ENCODE measurements around the gene CCL26. TPM values are rescaled to one million over a fixed set of nuclear protein-coding genes. Genes with fewer than 3 reads are reported as not detected.
"Not testable (repeated sequence)": the region's sequence is repeated elsewhere in the genome, so short reads cannot be mapped to it uniquely, and the experiment has no call there.

CCL26 gene
- total RNA-seq, 1 donor from 2014 or later: 0.59 TPM

GRCh38 chr7:75725306-75725705 lies 46.7 kb downstream of the CCL26 start:
- H3K4me3 Mint-ChIP-seq (ENCODE audit: unreplicated experiment): no peak overlapping the region
- TF ChIP-seq, protein P1, sequence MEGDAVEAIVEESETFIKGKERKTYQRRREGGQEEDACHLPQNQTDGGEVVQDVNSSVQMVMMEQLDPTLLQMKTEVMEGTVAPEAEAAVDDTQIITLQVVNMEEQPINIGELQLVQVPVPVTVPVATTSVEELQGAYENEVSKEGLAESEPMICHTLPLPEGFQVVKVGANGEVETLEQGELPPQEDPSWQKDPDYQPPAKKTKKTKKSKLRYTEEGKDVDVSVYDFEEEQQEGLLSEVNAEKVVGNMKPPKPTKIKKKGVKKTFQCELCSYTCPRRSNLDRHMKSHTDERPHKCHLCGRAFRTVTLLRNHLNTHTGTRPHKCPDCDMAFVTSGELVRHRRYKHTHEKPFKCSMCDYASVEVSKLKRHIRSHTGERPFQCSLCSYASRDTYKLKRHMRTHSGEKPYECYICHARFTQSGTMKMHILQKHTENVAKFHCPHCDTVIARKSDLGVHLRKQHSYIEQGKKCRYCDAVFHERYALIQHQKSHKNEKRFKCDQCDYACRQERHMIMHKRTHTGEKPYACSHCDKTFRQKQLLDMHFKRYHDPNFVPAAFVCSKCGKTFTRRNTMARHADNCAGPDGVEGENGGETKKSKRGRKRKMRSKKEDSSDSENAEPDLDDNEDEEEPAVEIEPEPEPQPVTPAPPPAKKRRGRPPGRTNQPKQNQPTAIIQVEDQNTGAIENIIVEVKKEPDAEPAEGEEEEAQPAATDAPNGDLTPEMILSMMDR (IDR thresholded peaks at IDR 0.05; ENCODE audit: unreplicated experiment): no peak
- H3K36me3 Mint-ChIP-seq (ENCODE audit: low read depth, unreplicated experiment): peaks cover 4% of the 10 kb centered on the region
- H3K27me3 Mint-ChIP-seq (ENCODE audit: unreplicated experiment): peaks cover 5% of the 10 kb centered on the region
- H3K27ac Mint-ChIP-seq (ENCODE audit: unreplicated experiment): no peak overlapping the region
- no peaks in the 10 kb centered on the region for H3K9me3 Mint-ChIP-seq (ENCODE audit: unreplicated experiment)
- no peak for DNase-seq (ENCODE audit: low spot score)
- H3K4me1 Mint-ChIP-seq (ENCODE audit: unreplicated experiment): peaks cover 18% of the 10 kb centered on the region

DNA sequence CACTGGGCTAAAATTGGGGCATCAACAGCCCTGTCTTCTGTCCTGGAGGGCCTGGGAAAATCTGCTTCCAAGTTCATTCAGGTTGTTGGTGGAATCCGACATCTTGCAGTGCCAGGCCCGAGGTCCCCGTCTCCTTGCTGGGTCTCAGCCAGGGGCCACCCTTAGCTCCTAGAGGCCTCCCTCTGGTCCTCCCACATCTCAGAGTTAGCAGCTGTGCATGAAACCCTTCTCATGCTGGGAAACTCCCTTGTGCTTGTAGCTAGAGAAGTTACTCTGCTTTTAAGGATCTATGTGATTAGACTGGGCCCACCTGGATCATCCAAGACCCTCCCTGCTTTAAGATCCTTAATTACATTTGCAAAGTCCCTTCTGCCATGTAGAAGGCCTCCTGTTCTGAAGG lies 48.6 kb downstream of the CCL26 start:
- DNase-seq (ENCODE audit: low spot score): no peak

GRCh38 chr7:75722373-75722772 lies 49.6 kb downstream of the CCL26 start:
- H3K9me3 Mint-ChIP-seq (ENCODE audit: unreplicated experiment): no peaks in the 10 kb centered on the region
- H3K27ac Mint-ChIP-seq (ENCODE audit: unreplicated experiment): no peak overlapping the region
- no peaks in the 10 kb centered on the region for H3K4me1 Mint-ChIP-seq (ENCODE audit: unreplicated experiment)
- DNase-seq (ENCODE audit: low spot score): no peak
- H3K36me3 Mint-ChIP-seq (ENCODE audit: low read depth, unreplicated experiment): no peaks in the 10 kb centered on the region
- no peak overlapping the region for H3K4me3 Mint-ChIP-seq (ENCODE audit: unreplicated experiment)
- peaks cover 5% of the 10 kb centered on the region for H3K27me3 Mint-ChIP-seq (ENCODE audit: unreplicated experiment)
- TF ChIP-seq, protein P1 (IDR thresholded peaks at IDR 0.05; ENCODE audit: unreplicated experiment): no peak

More for the DNA sequence above, 48.6 kb downstream of the CCL26 start:
- H3K27me3 Mint-ChIP-seq (ENCODE audit: unreplicated experiment): peaks cover 5% of the 10 kb centered on the region
- no peaks in the 10 kb centered on the region for H3K36me3 Mint-ChIP-seq (ENCODE audit: low read depth, unreplicated experiment)
- no peaks in the 10 kb centered on the region for H3K9me3 Mint-ChIP-seq (ENCODE audit: unreplicated experiment)
- no peak overlapping the region for H3K4me3 Mint-ChIP-seq (ENCODE audit: unreplicated experiment)
- H3K4me1 Mint-ChIP-seq (ENCODE audit: unreplicated experiment): peaks cover 8% of the 10 kb centered on the region
- no peak overlapping the region for H3K27ac Mint-ChIP-seq (ENCODE audit: unreplicated experiment)
- TF ChIP-seq, protein P1 (IDR thresholded peaks at IDR 0.05; ENCODE audit: unreplicated experiment): no peak

DNA sequence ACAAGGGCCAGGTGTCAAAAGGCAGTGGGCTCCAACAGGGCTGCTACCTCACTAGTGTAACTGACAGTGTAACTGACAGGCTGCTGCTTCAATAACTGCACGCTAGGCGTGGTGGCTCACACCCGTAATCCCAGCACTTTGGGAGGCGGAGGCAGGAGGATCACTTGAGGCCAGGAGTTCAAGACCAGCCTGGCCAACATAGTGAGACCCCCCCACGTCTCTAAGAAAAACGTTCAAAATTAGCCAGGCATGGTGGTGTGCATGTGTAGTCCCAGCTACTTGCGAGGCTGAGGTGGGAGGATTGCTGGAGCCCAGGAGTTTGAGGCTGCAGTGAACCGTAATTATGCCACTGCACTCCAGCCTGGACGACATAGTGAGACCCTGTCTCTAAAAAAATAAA lies 50.1 kb downstream of the CCL26 start:
- not testable (repeated sequence) for H3K4me1 Mint-ChIP-seq (ENCODE audit: unreplicated experiment); H3K27ac Mint-ChIP-seq (ENCODE audit: unreplicated experiment); H3K27me3 Mint-ChIP-seq (ENCODE audit: unreplicated experiment); H3K36me3 Mint-ChIP-seq (ENCODE audit: low read depth, unreplicated experiment); H3K9me3 Mint-ChIP-seq (ENCODE audit: unreplicated experiment); H3K4me3 Mint-ChIP-seq (ENCODE audit: unreplicated experiment); DNase-seq (ENCODE audit: low spot score)

DNA sequence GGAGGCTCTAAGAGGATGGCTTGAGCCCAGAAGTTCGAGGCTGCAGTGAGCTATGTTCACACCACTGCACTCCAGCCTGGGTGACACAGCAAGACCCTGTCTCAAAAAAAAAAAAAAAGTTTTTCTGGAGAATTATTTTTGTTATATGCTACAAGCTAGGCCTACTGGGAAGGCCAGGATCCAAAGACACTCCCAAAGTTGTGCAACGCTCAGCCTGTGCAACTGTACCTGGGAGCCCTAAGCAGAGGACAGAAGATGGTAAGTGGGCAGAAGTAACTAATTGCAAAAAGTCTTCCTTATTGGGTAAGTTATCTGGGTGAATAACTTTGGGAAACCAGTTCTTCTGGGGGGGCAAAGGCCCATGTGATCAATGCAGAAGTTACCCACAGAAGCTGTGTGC lies 50.6 kb downstream of the CCL26 start:
- TF ChIP-seq, protein P1 (IDR thresholded peaks at IDR 0.05; ENCODE audit: unreplicated experiment): no peak
- no peak overlapping the region for H3K27ac Mint-ChIP-seq (ENCODE audit: unreplicated experiment)
- H3K36me3 Mint-ChIP-seq (ENCODE audit: low read depth, unreplicated experiment): no peaks in the 10 kb centered on the region
- H3K9me3 Mint-ChIP-seq (ENCODE audit: unreplicated experiment): no peaks in the 10 kb centered on the region
- H3K4me3 Mint-ChIP-seq (ENCODE audit: unreplicated experiment): no peak overlapping the region
- peaks cover 9% of the 10 kb centered on the region for H3K27me3 Mint-ChIP-seq (ENCODE audit: unreplicated experiment)
- no peak for DNase-seq (ENCODE audit: low spot score)
- no peaks in the 10 kb centered on the region for H3K4me1 Mint-ChIP-seq (ENCODE audit: unreplicated experiment)

- Mint-ChIP-seq H3K27ac (ENCODE audit: unreplicated experiment) (no peak overlapping the region), H3K9me3 (ENCODE audit: unreplicated experiment) (no peaks in the 10 kb centered on the region), H3K36me3 (ENCODE audit: low read depth, unreplicated experiment) (peaks cover 6% of the 10 kb centered on the region), H3K4me1 (ENCODE audit: unreplicated experiment) (no peaks in the 10 kb centered on the region), H3K4me3 (ENCODE audit: unreplicated experiment) (no peak overlapping the region), H3K27me3 (ENCODE audit: unreplicated experiment) (peaks cover 9% of the 10 kb centered on the region)
- DNase-seq (ENCODE audit: low spot score): no peak
- TF ChIP-seq, protein P1 (IDR thresholded peaks at IDR 0.05; ENCODE audit: unreplicated experiment): no peak
Observed at GRCh38 chr7:75719626-75720025, 52.4 kb downstream of the CCL26 start.

All from endothelial cell (in vitro differentiated cells).